Caco-2 (cell line): ENCODE results near the gene DPYSL4. TPM values are rescaled to one million over a fixed set of nuclear protein-coding genes. Genes with fewer than 3 reads are reported as not detected.

ENCODE experiments used
- BruUV-seq: library from RNA; stranded (reverse); fragments of 400-500 nt; replicated peaks from 2 replicates; lab custom pipeline; 2021; lab: Mats Ljungman, UMichigan
- CTCF ChIA-PET: fragments of 300-600 bp; sonication (Branson Sonifier 250); formaldehyde crosslinking; loops from one replicate; lab custom pipeline; 2022; ENCODE audit warnings: antibody characterized with exemption; lab: Charles Lee
- POLR2A ChIA-PET: fragments of 300-600 bp; sonication (Branson Sonifier 250); formaldehyde crosslinking; loops from one replicate; lab custom pipeline; 2022; ENCODE audit warnings: antibody characterized with exemption; lab: Charles Lee
- DNase-seq, 2 experiments: peaks; one replicate each; pipeline versions ENCODE4 v3.0.0 to v3.0.0-alpha.2; 2020 to 2022
- H3K27me3 ChIP-seq: replicated peaks from 2 replicates; pipeline ENCODE4 v1.6.0; 2011; ENCODE audit warnings: low read length; ENCODE audit not compliant: control insufficient read depth, insufficient read depth
- H3K36me3 ChIP-seq: 2 replicates; pipeline ENCODE4 v1.5.1; 2011; ENCODE audit warnings: low read length; ENCODE audit not compliant: control insufficient read depth, insufficient read depth
- H3K4me1 ChIP-seq: fragments of 250-450 bp; sonication (Bioruptor Pico); 2 replicates; pipeline ENCODE4 v1.5.1; 2020; ENCODE audit warnings: mild to moderate bottlenecking
- H3K4me3 ChIP-seq: 2 replicates; pipeline ENCODE4 v1.5.1; 2011; ENCODE audit warnings: low read depth, mild to moderate bottlenecking, control low read depth, low read length
- H3K9me3 ChIP-seq: fragments of 250-450 bp; sonication (Bioruptor Pico); 2 replicates; pipeline ENCODE4 v1.5.1; 2020; ENCODE audit warnings: mild to moderate bottlenecking, moderate library complexity
- H3K27ac Mint-ChIP-seq: one replicate; pipeline ENCODE4 v1.8.0; 2022; ENCODE audit warnings: mixed read lengths; ENCODE audit not compliant: unreplicated experiment
- H3K27me3 Mint-ChIP-seq: one replicate; pipeline ENCODE4 v1.8.0; 2022; ENCODE audit warnings: mixed read lengths; ENCODE audit not compliant: insufficient read depth, unreplicated experiment
- H3K36me3 Mint-ChIP-seq: one replicate; pipeline ENCODE4 v1.8.0; 2022; ENCODE audit warnings: mild to moderate bottlenecking, mixed read lengths; ENCODE audit not compliant: insufficient read depth, unreplicated experiment
- H3K4me1 Mint-ChIP-seq: one replicate; pipeline ENCODE4 v1.8.0; 2022; ENCODE audit warnings: low read depth, mixed read lengths; ENCODE audit not compliant: unreplicated experiment
- H3K4me3 Mint-ChIP-seq: one replicate; pipeline ENCODE4 v1.8.0; 2022; ENCODE audit warnings: mild to moderate bottlenecking, moderate library complexity, mixed read lengths; ENCODE audit not compliant: unreplicated experiment
- H3K9me3 Mint-ChIP-seq: one replicate; pipeline ENCODE4 v1.8.0; 2022; ENCODE audit warnings: mixed read lengths; ENCODE audit not compliant: unreplicated experiment
- intact Hi-C: fragments of 100-400 bp; cut with micrococcal nuclease; formaldehyde crosslinking; loops from one replicate; pipeline ENCODE4 v1.10.0; 2022; ENCODE audit not compliant: unreplicated experiment
- total RNA-seq: library from RNA; stranded (reverse); gene quantifications from 2 replicates; pipeline ENCODE4 v1.2.3, GENCODE V29; 2022
- TF ChIP-seq, protein P1 (sequence below), 2 experiments: fragments of 200-600 bp in 1 of 2; IDR thresholded peaks; 1 replicate in 1 of 2; 2 replicates in 1 of 2; pipeline versions ENCODE4 v1.5.1 to v1.8.0; 2011 to 2022; ENCODE audit warnings: antibody characterized with exemption in 1 of 2, control low read depth in 1 of 2, inconsistent platforms in 1 of 2, low read depth in 1 of 2, low read length in 1 of 2, mild to moderate bottlenecking in 1 of 2, moderate library complexity in 1 of 2; ENCODE audit not compliant: insufficient read depth in 1 of 2, severe bottlenecking in 1 of 2, unreplicated experiment in 1 of 2

The DPYSL4 gene
- total RNA-seq, 1 experiment from 2014 or later = not detected

DNA sequence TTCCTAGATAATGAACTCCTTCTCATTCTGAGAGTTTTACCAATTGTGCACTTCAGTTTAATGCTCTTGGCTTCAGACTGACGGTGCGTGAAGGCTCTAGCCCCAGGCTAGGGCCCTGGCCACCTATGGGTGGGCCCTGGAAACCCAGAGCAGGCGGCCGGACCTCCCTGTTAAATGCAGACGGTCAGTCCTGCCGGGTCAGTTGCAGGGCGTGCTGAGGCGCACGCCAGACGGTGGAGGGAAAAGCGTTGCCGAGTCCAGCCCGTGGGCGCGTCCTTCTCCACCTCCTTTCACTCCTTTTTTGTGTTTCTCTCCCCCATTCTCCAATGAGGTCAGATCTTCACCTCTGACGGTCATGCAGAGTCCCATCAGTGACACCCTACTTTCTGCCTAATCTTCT, 2.3 kb downstream of the DPYSL4 start:
- Histone ChIP-seq H3K4me1 (no peaks in the 10 kb centered on the region), H3K9me3 (no peaks in the 10 kb centered on the region), H3K4me3 (no peak overlapping the region), H3K36me3 (no peaks in the 10 kb centered on the region), H3K27me3 (no peaks in the 10 kb centered on the region; the same call in 1 of the 2 replicates)
- BruUV-seq = no TSS peak
- TF ChIP-seq, protein P1, sequence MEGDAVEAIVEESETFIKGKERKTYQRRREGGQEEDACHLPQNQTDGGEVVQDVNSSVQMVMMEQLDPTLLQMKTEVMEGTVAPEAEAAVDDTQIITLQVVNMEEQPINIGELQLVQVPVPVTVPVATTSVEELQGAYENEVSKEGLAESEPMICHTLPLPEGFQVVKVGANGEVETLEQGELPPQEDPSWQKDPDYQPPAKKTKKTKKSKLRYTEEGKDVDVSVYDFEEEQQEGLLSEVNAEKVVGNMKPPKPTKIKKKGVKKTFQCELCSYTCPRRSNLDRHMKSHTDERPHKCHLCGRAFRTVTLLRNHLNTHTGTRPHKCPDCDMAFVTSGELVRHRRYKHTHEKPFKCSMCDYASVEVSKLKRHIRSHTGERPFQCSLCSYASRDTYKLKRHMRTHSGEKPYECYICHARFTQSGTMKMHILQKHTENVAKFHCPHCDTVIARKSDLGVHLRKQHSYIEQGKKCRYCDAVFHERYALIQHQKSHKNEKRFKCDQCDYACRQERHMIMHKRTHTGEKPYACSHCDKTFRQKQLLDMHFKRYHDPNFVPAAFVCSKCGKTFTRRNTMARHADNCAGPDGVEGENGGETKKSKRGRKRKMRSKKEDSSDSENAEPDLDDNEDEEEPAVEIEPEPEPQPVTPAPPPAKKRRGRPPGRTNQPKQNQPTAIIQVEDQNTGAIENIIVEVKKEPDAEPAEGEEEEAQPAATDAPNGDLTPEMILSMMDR (IDR thresholded peaks at IDR 0.05; ENCODE audit: insufficient read depth in 1 of 2, low read depth in 1 of 2, low read length in 1 of 2, severe bottlenecking in 1 of 2, unreplicated experiment in 1 of 2) = no peak
- Mint-ChIP-seq H3K4me3 (no peak overlapping the region), H3K27ac (no peak overlapping the region), H3K4me1 (no peaks in the 10 kb centered on the region), H3K9me3 (no peaks in the 10 kb centered on the region), H3K27me3 (peaks cover 9% of the 10 kb centered on the region), H3K36me3 (peaks cover 6% of the 10 kb centered on the region)
- intact Hi-C loops = no loop called here
- CTCF ChIA-PET = interaction anchor here (0.6 kb wide), 1 partner anchor 103 kb away, joined by 3 read pairs; no protein-coding TSS in a partner anchor
- no peak for DNase-seq
- POLR2A ChIA-PET = no interaction called here

DNA sequence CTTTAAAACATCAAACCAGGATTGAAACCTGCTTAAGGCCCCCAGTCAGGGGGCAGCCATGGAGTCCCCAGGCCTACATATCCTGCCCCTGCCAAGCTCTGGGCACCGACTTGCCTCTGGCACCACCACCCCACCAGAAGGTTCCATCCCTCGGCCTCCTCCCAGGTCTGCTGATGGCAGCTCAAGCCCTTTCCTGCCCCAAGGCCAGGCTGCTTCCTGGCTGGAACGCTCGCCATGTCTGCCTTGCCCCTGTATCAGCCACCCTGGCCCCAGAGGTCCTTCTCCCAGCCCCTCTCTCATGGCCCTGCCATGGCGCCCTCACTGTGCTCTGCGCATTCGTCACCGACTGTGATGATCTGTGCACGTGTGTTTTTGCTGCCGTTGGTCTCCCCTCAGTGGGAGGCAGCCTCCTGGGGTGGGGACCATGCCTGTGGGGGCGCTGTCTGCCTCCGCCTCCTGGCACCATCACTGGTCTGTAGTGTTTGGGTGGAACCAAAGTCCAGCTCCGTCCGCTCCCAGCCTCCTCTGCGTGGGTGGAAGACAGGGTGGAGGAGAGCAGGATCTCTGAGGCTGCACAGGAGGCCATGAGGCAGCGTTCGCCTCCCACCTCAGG, 3.2 kb downstream of the DPYSL4 start:
- H3K27me3 Mint-ChIP-seq = peaks cover 7% of the 10 kb centered on the region
- Histone ChIP-seq H3K4me3 (no peak overlapping the region), H3K9me3 (no peaks in the 10 kb centered on the region), H3K4me1 (no peaks in the 10 kb centered on the region), H3K36me3 (no peaks in the 10 kb centered on the region), H3K27me3 (no peaks in the 10 kb centered on the region; the same call in 1 of the 2 replicates)
- POLR2A ChIA-PET = no interaction called here
- TF ChIP-seq, protein P1 (IDR thresholded peaks at IDR 0.05; ENCODE audit: insufficient read depth in 1 of 2, low read depth in 1 of 2, low read length in 1 of 2, severe bottlenecking in 1 of 2, unreplicated experiment in 1 of 2) = no peak
- no peak for DNase-seq
- intact Hi-C loops = no loop called here
- H3K36me3 Mint-ChIP-seq = peaks cover 6% of the 10 kb centered on the region
- CTCF ChIA-PET = interaction anchor here (0.6 kb wide), 1 partner anchor 102 kb away, joined by 3 read pairs; no protein-coding TSS in a partner anchor
- H3K4me1 Mint-ChIP-seq = no peaks in the 10 kb centered on the region
- H3K4me3 Mint-ChIP-seq = no peak overlapping the region
- BruUV-seq = no TSS peak
- no peak overlapping the region for H3K27ac Mint-ChIP-seq
- H3K9me3 Mint-ChIP-seq = no peaks in the 10 kb centered on the region

DNA sequence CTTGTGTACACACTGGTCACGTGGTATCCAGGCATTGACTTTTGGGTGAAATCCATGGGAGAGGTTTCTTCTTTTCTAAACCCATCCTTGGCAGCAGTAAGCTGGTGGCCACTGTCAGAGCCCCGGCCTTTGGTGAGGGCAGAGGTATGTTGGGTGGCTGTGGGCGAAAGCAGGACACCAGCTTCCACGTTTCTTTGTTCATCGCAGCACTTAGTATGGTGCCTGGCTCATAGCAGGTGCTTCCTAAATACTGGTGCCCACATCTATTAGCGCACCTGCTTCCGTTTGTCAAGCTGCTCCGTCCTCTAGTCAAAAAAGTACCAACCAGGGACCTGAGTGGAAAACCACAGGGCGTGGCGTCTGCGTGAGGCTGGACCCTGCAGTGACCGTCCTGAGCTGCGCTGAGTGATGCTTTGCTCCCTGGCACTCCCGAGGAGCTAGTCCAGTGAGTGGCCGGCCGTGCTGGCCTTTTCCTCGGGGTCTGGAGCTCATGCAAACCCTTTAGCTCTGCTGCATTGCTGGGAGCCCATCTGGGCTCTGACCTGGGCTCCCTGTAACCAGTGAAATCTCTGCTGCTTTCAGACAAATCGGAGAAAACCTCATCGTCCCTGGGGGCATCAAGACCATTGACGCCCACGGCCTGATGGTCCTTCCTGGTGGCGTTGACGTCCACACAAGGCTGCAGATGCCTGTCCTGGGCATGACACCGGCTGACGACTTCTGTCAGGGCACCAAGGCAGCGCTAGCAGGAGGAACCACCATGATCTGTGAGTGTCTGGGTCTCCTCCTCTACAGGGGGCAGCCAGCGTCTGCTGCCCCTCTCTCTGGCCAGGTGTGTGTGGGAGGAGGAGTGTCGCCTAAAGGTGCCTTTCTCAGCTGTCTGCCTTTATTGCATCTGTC, 5.6 kb downstream of the DPYSL4 start:
- Mint-ChIP-seq H3K27ac (no peak overlapping the region), H3K27me3 (peaks cover 5% of the 10 kb centered on the region), H3K9me3 (no peaks in the 10 kb centered on the region), H3K4me1 (no peaks in the 10 kb centered on the region), H3K4me3 (no peak overlapping the region), H3K36me3 (peaks cover 6% of the 10 kb centered on the region)
- no peak overlapping the region for H3K4me3 ChIP-seq
- H3K9me3 ChIP-seq = no peaks in the 10 kb centered on the region
- H3K4me1 ChIP-seq = no peaks in the 10 kb centered on the region
- no peaks in the 10 kb centered on the region for H3K36me3 ChIP-seq
- BruUV-seq = no TSS peak
- ChIA-PET CTCF (interaction anchor here (0.6 kb wide), 1 partner anchor 61 kb away, joined by 3 read pairs; no protein-coding TSS in a partner anchor), POLR2A (no interaction called here)
- DNase-seq = no peak
- H3K27me3 ChIP-seq = no peaks in the 10 kb centered on the region; the same call in 1 of the 2 replicates
- TF ChIP-seq, protein P1 (IDR thresholded peaks at IDR 0.05; ENCODE audit: insufficient read depth in 1 of 2, low read depth in 1 of 2, low read length in 1 of 2, severe bottlenecking in 1 of 2, unreplicated experiment in 1 of 2) = no peak
- intact Hi-C loops = no loop called here
